D341Med (cell line): ENCODE measurements around the gene IL1A.

ENCODE experiments used
- DNase-seq: peaks from one replicate; pipeline ENCODE4 v3.0.0; 2012; ENCODE audit warnings: low spot score

IL1A gene

DNA sequence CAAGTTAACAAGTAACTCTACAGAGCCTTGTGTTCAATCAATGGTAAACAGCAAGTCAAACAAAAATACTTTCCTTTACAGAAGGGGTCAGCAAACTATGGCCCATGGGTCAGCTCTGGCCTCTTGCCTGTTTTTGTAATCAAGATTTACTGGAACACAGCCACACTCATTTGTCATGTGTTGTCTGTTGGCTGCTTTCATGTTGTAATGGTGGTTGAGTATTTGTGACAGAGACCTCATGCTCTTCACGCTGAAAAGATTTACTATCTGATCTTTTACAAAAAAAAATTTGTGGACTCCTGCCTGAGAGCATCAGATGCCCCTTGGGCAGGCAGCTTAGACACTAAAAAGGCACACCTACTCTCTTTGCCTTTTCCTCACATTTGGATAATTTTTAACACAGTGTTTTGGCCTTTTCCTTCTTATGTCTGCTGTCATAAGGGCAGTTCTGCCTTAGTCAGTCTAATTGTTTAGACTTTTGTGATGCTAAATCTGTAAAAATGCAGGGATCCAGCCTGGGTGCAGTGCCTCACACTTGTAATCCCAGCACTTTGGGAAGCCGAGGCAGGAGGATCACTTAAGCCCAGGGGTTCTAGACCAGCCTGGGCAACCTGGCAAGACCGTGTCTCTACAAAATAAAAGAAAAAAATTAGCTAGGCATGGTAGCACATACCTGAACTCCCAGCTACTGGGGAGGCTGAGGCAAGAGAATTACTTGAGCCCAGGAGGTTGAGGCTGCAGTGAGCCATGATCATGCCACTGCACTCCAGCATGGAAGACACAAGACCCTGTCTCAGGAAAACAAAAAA lies 34.0 kb upstream of the IL1A start:
- DNase-seq = no peak

GRCh38 chr2:112817082-112817689 lies 32.9 kb upstream of the IL1A start:
- DNase-seq = no peak

GRCh38 chr2:112814278-112814677 lies 30.0 kb upstream of the IL1A start:
- DNase-seq = no peak

DNA sequence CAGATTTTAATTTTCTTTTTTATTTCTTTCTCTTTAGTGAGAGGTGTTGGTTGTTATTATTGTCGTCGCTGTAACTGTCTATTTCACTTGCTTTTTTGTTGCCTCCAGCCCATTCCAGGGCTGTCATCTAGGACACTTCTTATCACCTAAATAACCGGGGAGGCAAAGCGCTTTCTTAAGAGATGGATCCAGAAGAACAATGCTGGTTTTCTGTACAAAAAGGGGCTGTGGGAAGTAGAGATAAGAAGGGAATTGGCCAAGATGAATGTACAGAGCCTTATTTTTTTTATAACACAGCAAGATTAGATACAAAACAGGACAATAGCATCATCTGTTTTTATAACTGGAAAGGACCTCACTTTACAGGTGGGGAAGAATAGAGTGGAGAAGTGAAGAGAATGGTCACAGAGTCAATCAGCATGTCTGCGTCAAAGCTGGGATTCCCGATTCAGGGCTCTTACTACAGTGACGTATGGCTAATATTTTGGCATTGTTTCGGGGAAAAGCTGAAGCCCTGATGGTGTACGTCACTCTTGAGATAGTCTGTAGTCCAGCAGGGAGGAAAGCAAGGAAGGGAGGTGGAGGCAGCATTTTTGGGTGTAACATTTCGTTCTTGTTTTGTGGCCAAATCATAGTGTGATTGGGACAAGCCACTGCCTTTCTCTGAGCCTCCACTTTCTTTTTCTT lies 29.1 kb upstream of the IL1A start:
- no peak for DNase-seq

- DNase-seq = no peak
Observed at GRCh38 chr2:112812318-112813267, 28.3 kb upstream of the IL1A start.

DNA sequence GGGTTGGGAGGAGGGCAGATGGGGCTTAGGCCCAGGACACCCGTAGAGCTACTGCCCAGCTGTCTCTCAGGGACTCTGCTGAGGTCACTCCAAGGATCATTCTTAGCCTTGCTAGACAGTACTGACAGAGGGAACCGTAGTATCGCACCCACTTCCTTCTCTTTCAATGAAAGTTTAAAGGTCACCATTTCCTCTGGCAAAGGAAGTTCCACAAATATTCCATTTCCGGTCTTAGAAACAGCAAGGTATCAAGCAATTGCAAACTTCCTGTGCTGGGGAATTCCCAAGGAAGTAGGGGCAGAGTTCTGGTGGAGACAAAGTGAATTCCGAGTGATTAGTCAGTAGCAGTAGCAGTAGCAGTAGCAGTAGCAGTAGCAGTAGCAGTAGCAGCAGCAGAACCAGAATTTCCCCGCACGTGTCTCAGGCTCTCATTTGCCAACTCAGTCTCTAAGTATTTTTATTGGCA lies 27.6 kb upstream of the IL1A start:
- no peak for DNase-seq

GRCh38 chr2:112811276-112811831 lies 27.1 kb upstream of the IL1A start:
- DNase-seq = no peak

GRCh38 chr2:112809112-112809511 lies 24.8 kb upstream of the IL1A start:
- no peak for DNase-seq

DNA sequence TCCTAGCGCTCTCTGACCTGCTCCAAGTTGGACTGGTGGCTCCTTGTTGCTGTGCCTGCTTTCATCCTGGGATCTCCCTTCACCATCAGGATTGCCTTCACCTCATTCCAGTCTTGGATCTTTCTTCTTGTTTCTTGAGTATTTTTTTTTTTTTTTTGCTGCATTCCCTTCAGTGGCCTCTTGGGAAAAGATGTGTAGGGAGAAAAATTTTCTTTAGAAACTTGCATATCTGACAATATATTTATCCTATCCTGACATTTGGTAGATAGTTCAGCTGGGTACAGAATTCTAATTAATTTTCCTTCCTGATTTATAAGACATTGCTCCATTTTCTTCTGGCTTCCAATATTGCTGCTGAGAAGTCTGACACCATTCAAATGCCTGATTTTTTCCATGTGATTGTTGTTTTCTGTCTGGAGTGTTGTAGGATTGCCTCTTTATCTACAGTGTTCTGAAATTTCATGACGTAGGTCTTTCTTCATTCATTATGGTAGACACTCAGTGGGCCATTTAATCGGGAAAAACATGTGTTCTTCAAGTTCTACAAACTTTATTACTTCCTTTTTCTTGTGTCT lies 23.0 kb upstream of the IL1A start:
- DNase-seq = no peak

- DNase-seq = no peak
Observed at GRCh38 chr2:112805542-112805941, 21.2 kb upstream of the IL1A start.

DNA sequence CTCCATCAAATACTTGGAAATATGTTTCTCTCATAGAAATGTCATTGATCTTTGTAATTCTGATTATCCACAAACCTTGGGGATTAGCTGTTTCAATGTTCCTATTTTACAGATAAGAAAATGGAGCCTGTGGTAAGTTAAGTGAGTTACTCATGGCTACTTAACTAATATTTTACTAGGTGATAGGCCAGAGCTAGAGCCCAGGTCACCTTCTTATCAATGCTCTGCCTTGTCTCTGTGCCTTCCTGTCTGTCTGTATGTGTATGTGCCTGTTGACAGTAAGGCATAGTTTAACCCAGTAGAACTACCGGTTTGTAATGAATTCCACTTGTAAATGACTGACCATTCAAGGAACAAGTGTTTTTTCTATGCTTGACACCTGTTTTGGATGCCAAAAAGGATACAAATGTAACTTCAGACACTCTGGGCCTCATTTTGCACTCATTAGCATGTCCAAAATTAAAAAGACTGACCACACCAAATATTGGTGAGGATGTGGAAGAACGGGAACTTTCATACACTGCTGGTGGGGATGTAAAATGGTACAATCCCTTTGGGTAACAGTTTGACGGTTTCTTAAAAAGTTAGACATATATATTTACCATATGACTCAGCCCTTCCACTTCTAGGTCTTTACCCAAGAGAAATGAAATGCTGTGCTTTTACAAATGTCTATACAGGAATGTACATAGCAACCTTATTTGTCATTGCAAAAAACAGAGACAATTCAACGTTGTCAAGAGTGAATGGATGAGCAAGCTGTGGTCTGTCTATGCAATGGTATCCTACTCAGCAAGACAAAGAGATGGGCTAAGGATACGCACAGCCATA lies 19.6 kb upstream of the IL1A start:
- DNase-seq = no peak

GRCh38 chr2:112800881-112801583 lies 16.7 kb upstream of the IL1A start:
- no peak for DNase-seq

DNA sequence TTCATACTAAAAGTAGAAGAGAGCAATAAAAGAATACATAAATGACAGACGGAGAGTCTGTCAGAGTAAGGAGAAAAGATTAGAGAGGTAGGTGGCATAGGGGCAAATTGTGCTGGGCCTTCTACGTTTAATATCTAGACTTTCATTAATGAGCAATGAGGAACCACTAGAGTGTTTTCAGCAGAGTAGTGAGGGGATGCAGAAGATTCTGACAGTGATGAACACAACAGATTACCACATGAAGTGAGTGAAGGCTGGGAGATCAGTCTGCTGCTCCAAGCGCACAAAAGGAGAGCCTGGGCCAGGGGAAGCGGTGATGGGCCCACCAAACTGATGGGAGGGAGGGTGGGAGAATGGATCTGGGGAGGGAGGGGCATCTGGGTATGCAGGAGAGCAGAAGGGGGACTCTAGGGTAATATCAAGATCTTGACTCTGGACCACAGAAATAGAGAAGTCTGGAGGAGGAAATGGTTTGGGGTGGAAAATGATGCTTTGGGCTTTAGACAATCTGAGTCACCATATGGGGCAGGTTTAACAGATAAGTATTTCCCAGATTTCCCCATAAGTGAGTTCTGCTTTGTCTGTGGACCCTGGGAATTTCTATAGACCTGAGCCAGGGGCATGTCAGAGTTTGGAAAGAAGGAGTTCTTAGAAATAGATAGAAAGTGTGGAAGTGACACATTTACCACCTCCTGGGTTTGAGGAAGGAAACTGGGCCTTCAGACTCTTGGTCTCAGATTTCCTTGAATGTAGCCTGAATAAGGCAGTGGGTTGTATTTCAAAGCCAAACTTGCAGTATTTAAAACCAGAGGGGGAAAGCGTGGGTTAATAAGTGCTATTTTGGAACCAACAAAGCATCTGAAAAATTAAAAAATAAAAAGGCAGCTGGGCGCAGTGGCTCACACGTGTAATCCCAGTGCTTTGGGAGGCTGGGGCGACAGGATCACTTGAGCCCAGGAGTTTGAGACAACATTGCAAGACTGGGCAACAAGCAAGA lies 15.0 kb upstream of the IL1A start:
- DNase-seq = no peak

DNA sequence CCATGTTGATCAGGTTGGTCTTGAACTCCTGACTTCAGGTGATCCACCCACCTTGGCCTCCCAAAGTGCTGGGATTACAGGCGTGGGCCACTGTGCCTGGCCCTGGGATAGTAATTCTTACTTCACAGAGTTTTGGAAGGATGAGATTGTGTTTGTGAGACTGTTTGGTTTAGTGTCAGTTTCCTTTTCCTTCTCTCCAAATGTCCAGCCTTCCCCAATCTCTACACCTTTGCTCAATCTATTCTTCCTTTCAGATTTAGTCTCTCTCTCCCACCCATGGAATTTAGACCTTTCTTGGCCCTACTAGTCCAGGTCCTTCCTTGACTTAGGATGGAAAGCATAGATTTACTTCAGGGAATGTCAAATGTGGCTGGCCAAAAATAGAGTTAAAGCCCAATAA lies 12.2 kb upstream of the IL1A start:
- no peak for DNase-seq

DNA sequence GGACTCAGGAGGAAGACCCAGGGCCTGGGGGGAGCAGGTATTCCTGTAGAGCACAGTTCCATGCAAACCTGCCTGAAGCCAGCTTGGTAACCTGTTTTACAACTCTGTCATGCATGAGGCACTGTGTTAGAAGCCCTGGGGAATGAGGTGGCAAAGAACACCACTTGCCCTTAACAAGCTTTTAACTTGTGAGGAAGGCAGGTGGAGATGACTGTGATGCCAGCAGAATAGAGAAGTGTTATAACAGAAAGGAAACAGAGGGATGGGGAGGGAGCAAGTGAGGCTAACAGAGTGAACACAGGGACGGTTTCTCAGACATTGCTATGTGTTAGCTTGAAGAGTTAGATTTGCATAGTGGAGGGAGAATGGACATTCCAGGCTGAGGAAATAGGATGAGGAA lies 11.5 kb upstream of the IL1A start:
- DNase-seq = no peak

DNA sequence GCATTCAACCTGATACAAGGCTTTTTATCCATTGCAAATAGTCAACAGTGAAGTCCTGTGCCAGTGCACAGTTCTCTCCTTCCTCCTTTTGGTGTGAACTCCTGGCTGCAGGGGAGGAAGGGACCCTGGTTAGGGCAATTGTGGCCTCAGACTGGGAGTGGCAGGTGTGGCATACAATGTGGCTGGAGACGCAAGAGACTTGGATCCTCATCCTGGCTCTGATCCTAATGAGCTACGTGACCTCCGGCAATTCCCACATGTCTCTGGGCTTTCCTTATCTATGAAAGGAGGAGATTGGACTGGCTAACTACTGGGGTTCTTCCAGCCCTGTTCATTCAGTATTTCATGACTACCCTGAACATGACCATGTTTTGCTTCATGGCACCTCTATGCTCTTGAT lies 10.5 kb upstream of the IL1A start:
- no peak for DNase-seq

DNA sequence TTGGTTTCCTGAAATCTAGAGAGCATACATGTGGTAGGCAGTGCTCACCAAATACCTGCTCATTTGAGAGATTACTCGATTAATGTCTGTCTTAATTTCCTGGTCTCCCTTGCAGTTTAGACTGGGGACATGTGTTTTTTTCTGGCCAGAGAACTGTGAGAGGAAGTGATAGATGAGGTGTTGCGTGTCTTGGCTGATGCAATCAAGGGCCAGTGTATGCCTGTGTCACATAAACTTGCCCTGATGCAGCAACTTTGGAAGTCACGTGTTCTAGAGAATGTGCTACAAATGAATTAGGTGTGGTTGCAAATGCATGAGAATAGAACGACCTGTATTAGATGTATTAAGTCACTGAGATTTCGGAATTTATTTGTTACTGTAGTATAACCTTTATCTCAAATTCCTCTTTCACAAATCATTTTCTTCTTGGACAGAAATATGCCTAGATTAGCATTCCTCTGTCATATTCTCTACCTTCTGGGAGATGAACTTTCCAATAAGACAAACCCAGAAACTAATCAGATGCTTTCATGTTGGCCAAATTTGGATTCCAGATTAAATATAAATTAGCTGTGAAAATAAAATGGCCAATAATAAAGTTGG lies 9.9 kb upstream of the IL1A start:
- no peak for DNase-seq

- no peak for DNase-seq
Observed at GRCh38 chr2:112793449-112793978, 9.2 kb upstream of the IL1A start.
